Activated T-cell treated with anti-CD3 and anti-CD28 coated beads, Interleukin-2, amount 50 U/mL, for 48 hours (primary cell): ENCODE results near the gene SNX1.
A peak's percentile ranks its signal among the peaks of the same experiment; 100 is the strongest.
"Not testable (repeated sequence)": the region's sequence is repeated elsewhere in the genome, so short reads cannot be mapped to it uniquely, and the experiment has no call there.

Experiments
- DNase-seq, 2 experiments: peaks; one replicate each; pipeline ENCODE4 v3.0.0-alpha.2; 2020

SNX1 gene

DNA sequence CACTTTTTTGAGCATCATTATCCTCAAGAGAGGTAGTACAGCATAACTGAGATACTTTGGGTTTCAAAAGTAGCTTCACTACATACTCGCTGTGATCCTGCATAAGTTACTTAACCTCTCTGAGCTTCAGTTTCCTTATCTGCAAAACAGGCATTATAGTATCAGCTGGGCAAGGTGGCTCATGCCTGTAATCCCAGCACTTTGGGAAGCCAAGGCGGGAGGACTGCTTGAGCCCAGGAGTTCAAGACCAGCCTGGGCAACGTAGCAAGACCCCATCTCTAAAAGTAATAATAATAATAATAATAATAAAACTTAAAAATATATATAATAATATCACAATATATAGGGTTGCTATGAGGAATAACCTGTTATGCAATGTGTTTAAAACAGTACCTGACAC is 13.0 kb upstream of the SNX1 start:
- no peak for DNase-seq

DNA sequence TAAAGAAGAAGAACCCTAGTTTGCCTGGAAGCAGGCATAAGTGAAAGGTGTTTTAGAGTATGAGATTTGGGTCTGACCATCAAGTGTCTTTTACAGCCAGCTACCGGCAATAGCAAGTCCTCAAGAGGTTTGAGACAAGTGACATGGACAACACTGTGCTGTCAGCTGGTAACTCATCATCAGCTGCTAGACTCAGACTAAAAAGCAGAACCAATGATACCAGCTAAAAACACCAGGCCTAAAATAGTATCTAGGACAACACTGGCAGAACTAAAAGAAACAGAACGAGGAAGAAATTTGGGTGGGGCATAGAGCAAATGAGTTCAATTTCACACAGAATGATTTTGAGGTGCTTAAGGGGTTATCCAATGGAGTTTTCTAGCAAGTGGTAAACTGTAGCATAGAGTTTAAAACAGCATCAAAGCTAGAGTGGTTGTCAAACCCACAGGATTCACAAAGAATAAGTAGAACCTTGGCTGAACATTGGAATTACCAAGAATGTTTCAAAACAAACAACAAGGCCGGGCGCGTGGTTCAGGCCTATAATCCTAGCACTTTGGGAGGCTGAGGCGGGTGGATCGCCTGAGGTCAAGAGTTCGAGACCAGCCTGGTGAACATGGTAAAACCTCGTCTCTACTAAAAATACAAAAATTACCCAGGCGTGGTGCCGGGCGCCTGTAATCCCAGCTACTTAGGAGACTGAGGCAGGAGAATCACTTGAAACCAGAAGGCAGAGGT is 6.1 kb upstream of the SNX1 start:
- no peak for DNase-seq

- no peak for DNase-seq
Measured at GRCh38 chr15:64090527-64090926, 5.3 kb upstream of the SNX1 start.

DNA sequence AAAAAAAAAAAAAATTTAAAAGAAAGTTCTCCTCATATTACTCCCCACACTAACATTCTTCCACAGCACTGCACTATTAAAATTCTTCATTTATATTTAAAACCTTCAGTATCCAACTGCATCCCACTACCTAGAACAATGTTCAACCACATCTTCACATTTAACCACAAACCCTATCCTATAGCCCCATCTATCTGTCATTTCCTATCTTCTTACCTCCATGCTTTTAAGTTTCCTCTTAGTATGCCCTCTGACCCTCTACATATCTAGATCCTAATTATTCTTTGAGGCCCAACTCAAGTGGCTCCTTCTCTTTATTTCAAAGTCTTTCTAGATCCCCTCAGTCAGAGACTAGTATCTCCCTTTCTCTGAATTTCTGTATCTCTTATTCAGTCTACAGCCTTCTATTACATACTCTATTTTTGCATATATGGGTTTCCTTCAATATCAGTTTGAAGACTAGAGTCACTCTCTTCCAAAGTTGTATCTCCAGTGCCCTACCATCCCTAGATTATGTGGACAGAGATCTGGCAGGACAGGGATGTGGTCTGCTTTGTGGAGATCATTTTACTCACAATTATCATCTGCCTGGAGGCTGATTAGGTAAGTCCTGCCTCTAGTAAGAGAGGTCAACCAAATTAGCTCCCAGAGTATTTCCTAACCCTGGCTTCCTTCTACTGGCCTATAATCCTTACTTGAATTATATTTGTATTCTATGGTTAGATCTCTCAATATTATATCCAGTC is 3.5 kb upstream of the SNX1 start:
- DNase-seq: no peak

- DNase-seq: peak; percentile 66 to 69
Measured at GRCh38 chr15:64092864-64093626, 2.7 kb upstream of the SNX1 start.

- peak; percentile 93 to 95 for DNase-seq
Measured at GRCh38 chr15:64093627-64094417, 2.0 kb upstream of the SNX1 start, which contains the start of gene CIAO2A. Gene CIAO2A (minus strand): TSS chr15:64093838. CDS start chr15:64093768, 70 bp downstream.

GRCh38 chr15:64095431-64095794 is 369 bp upstream of the SNX1 start:
- no peak for DNase-seq

GRCh38 chr15:64096668-64097384 is 1.0 kb downstream of the SNX1 start:
- DNase-seq: peak in 1 of 2 experiments; percentile 23

DNA sequence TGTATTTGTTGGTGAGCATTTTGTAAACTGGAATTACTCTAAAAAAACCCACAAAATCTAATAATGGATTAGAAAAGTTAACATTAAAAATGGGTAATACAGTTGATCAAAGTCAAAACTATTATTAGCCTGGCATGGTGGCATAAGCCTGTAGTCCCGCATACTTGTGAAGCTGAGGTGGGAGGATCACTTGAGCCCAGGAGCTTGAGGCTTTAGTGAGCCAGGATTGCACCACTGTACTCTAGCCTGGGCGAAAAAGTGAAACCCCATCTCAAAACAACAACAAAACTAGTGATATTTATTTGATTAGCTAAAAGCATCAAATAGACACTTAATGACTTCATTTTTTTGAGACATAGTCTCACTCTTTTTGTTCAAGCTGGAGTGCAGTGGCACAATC is 3.6 kb downstream of the SNX1 start:
- no peak for DNase-seq

GRCh38 chr15:64100958-64101357 is 5.2 kb downstream of the SNX1 start:
- DNase-seq: no peak

DNA sequence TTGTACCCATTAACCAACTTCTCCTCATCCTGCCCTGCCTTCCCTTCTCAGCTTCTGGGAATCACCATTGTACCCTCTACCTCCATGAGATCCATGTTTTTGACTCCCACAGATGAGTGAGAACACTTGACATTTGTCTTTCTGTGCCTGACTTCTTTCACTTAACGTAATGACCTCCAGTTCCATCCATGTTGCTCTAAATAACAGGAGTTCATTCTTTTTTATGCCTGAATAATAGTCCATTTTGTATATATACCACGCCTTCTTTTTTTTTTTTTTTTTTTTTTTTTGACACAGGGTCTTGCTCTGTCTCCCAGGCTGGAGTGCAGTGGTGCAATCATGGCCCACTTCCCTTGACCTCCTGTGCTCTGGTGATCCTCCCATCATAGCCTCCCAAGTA is 6.7 kb downstream of the SNX1 start:
- no peak for DNase-seq

GRCh38 chr15:64105113-64105704 is 9.4 kb downstream of the SNX1 start:
- no peak for DNase-seq

- no peak for DNase-seq
Measured at GRCh38 chr15:64107337-64107736, 11.6 kb downstream of the SNX1 start.

DNA sequence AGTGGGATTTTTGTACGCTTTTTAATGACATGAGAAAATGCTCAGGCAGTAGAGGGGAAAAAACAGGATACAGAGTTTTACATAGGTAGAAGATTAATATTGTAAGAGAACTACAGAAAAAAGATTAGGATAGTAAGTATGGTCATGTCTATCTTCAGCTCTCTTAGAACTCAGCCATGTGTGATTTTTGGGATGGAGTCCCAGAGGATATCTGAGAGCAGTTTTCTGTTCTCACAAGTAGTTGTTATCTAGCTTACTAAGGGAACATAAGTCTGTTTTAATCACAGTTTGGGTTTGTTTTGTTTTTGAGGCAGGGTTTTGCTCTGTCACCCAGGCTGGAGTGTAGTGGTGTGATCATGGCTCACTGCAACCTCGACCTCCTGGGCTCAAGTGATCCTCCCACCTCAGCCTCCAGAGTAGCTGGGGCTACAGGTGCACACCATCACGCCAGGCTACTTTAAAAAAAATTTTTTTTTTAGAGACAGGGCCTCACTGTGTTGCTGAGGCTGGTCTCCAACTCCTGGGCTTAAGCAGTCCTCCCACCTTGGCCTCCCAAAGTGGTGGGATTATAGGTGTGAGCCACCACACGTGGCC is 14.4 kb downstream of the SNX1 start:
- not testable (repeated sequence) for DNase-seq

GRCh38 chr15:64110950-64111678 is 15.3 kb downstream of the SNX1 start:
- DNase-seq: no peak

GRCh38 chr15:64111679-64112050 is 15.9 kb downstream of the SNX1 start:
- no peak for DNase-seq

- no peak for DNase-seq
Measured at GRCh38 chr15:64112073-64112772, 16.4 kb downstream of the SNX1 start.

DNA sequence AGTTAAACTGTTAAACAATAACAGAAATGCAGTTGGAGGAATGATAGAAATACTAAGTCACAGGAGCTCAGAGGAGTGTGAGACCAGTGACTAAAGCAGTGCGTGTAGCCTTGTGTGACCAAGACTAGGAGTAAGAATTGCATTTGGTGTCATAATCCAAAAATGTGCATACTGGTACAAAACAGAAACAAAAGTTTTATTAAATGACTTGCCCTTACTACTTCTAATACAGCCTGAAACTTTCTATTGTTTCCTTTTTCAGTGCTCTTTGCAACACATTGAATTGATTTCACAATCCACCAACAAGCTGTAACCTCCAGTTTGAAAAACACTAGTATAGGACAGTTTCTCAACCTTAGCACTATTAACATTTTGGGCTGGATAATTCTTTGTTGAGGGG is 17.1 kb downstream of the SNX1 start:
- DNase-seq: no peak

DNA sequence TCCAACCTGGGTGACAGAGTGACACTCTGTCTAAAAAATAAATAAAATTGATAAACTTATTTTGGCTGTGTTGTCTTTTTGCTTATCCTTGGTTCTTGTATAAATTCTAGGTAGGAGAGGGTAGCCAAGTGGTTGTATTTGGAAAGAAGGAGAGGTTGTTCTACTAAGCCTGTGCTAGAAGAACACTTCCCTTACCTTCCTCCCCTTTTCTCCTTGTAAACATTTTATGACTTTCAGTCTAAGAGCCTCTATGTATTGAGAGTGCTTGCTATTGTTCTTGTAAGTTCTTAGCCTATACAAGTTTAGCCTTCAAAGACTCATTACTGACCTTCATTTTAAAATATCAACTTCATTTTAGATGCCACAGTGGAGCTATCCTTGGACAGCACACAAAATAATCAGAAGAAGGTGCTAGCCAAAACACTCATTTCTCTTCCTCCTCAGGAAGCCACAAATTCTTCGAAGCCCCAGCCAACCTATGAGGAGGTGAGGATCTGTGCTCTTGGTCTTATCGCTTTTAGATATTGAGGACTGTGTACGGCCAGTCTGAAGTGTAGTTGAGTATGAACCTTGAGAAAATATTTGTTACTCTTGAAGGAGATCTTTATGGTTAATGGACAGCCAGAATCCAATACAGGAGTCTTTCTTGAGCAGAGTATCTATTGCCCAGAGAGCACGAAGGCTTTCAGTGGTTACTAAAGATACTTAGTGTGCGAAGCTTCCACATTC is 22.1 kb downstream of the SNX1 start:
- DNase-seq: no peak
